ENCODE measurements around the gene ARMS2. TPM values are rescaled to one million over a fixed set of nuclear protein-coding genes. Genes with fewer than 3 reads are reported as not detected.

The ARMS2 gene
- total RNA-seq, 1 experiment from 2014 or later, result not detected

DNA sequence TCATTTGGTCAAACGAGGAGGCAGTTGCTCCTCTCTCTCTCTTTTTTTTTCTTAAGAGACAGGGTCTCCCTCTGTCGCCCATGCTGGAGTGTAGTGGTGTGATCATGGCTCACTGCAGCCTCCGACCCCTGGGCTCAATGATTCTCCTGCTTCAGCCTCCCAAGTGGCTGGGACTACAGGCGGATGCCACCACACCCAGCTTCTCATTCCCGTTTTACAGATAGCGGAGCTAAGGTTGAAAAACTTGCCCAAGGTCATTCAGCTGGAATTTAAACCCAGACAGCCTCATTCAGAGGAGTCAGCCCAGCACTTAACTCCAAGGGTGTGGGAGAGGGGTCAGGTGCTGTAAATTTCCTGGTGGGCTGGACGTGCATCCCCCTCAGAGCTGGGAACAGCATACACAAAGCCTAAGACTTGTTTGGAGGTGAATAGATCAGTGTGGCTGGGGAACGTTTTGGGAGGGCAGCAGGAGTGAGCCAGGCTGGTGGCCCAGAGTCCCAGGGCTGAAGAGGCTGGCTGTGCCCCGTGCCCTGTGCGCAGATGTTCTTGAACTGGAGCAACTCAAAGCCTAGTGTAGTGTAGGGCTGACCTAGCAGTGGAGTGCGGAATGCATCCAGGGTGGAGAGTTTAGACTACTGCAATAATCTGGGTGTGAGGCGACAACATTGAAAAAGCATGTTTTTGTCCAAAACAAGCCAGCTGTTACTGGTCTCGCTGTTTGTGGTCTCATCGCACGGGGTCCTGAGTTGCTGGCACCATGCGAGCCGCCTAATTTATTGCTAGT, 9.2 kb downstream of the ARMS2 start:
- Histone ChIP-seq H4K20me1 (ENCODE audit: insufficient read depth) (no peaks in the 10 kb centered on the region), H2AFZ (no peak overlapping the region), H3K4me3 (no peak overlapping the region), H3K36me3 (ENCODE audit: low read depth) (no peaks in the 10 kb centered on the region), H3K27ac (no peak overlapping the region), H3K79me2 (ENCODE audit: low read depth) (no peaks in the 10 kb centered on the region), H3K9me2 (ENCODE audit: insufficient read depth) (no peaks in the 10 kb centered on the region), H3K27me3 (ENCODE audit: insufficient read depth, low read depth) (peaks cover 13% of the 10 kb centered on the region), H3K4me1 (replicated peaks; ENCODE audit: insufficient read depth) (0 out of 2 replicates have a peak, but pooled peaks cover 3% of the 10 kb centered on the region), H3F3A (ENCODE audit: insufficient read depth, low read depth) (no peaks in the 10 kb centered on the region), H3K4me2 (no peak overlapping the region), H3K9me3 (ENCODE audit: insufficient read depth, low read depth) (no peaks in the 10 kb centered on the region)
- BruUV-seq (replicated peaks), result no TSS peak
- intact Hi-C loops (cut with micrococcal nuclease; ENCODE audit: unreplicated experiment), result no loop called here
- TF ChIP-seq, protein P1, sequence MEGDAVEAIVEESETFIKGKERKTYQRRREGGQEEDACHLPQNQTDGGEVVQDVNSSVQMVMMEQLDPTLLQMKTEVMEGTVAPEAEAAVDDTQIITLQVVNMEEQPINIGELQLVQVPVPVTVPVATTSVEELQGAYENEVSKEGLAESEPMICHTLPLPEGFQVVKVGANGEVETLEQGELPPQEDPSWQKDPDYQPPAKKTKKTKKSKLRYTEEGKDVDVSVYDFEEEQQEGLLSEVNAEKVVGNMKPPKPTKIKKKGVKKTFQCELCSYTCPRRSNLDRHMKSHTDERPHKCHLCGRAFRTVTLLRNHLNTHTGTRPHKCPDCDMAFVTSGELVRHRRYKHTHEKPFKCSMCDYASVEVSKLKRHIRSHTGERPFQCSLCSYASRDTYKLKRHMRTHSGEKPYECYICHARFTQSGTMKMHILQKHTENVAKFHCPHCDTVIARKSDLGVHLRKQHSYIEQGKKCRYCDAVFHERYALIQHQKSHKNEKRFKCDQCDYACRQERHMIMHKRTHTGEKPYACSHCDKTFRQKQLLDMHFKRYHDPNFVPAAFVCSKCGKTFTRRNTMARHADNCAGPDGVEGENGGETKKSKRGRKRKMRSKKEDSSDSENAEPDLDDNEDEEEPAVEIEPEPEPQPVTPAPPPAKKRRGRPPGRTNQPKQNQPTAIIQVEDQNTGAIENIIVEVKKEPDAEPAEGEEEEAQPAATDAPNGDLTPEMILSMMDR (conservative IDR thresholded peaks at IDR 0.05), result no peak
- TF ChIP-seq EZH2 (IDR thresholded peaks at IDR 0.05; ENCODE audit: low read depth), result no peak
- POLR2A ChIA-PET (ENCODE audit: unreplicated experiment), result no interaction called here
- CTCF ChIA-PET, result no interaction called here
- DNase-seq, result no peak

DNA sequence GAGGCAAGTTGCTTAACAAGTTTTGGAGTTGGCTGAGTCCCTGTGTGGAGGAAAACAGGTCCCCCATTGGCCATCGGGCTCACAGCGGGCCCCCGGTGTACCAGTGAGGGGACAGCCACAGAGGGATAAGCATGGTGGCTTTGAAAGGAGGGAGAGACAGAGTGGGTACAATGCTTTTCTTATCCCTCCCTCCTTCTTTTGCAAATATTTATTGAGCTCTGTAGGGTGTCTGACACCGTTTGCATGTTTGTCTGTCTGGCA, 9.7 kb downstream of the ARMS2 start:
- no peaks in the 10 kb centered on the region for H4K20me1 ChIP-seq (ENCODE audit: insufficient read depth)
- no peaks in the 10 kb centered on the region for H3K79me2 ChIP-seq (ENCODE audit: low read depth)
- H3K4me2 ChIP-seq, result no peak overlapping the region
- H3K27me3 ChIP-seq (ENCODE audit: insufficient read depth, low read depth), result peaks cover 13% of the 10 kb centered on the region
- no peaks in the 10 kb centered on the region for H3F3A ChIP-seq (ENCODE audit: insufficient read depth, low read depth)
- no peaks in the 10 kb centered on the region for H3K9me3 ChIP-seq (ENCODE audit: insufficient read depth, low read depth)
- TF ChIP-seq, protein P1 (conservative IDR thresholded peaks at IDR 0.05), result no peak
- no peak for TF ChIP-seq EZH2 (IDR thresholded peaks at IDR 0.05; ENCODE audit: low read depth)
- ChIA-PET POLR2A (ENCODE audit: unreplicated experiment) (no interaction called here), CTCF (no interaction called here)
- 0 out of 2 replicates have a peak, but pooled peaks cover 5% of the 10 kb centered on the region for H3K4me1 ChIP-seq (replicated peaks; ENCODE audit: insufficient read depth)
- no peak for DNase-seq
- H2AFZ ChIP-seq, result no peak overlapping the region
- BruUV-seq (replicated peaks), result no TSS peak
- H3K36me3 ChIP-seq (ENCODE audit: low read depth), result no peaks in the 10 kb centered on the region
- no peak overlapping the region for H3K27ac ChIP-seq
- H3K4me3 ChIP-seq, result no peak overlapping the region
- intact Hi-C loops (cut with micrococcal nuclease; ENCODE audit: unreplicated experiment), result no loop called here
- H3K9me2 ChIP-seq (ENCODE audit: insufficient read depth), result no peaks in the 10 kb centered on the region

DNA sequence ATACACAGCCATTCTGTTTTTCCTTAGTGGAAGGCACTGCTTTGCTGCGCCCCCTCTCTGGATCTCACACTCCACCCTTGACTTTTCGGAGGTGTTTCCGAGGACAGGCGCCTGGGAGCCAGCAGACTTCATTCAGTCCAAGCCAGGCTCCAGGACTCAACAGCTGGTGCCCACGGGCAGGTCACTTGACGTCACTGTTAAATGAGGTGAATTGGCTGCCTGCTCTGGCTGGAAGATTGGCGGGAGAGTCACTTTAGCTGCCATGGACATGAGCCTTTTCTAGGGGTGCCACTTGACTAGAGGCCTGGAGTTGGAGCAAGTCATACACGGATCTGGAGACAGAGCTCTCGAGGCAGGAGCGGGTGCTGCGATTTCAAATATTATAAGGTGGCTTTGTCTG, 10.1 kb downstream of the ARMS2 start:
- DNase-seq, result no peak
- Histone ChIP-seq H3K4me1 (replicated peaks; ENCODE audit: insufficient read depth) (0 out of 2 replicates have a peak, but pooled peaks cover 5% of the 10 kb centered on the region), H3K4me3 (no peak overlapping the region), H3K27ac (no peak overlapping the region), H3K79me2 (ENCODE audit: low read depth) (no peaks in the 10 kb centered on the region), H3K36me3 (ENCODE audit: low read depth) (no peaks in the 10 kb centered on the region), H3K4me2 (no peak overlapping the region), H2AFZ (no peak overlapping the region), H3F3A (ENCODE audit: insufficient read depth, low read depth) (no peaks in the 10 kb centered on the region), H4K20me1 (ENCODE audit: insufficient read depth) (no peaks in the 10 kb centered on the region), H3K27me3 (ENCODE audit: insufficient read depth, low read depth) (peaks cover 13% of the 10 kb centered on the region), H3K9me2 (ENCODE audit: insufficient read depth) (no peaks in the 10 kb centered on the region), H3K9me3 (ENCODE audit: insufficient read depth, low read depth) (no peaks in the 10 kb centered on the region)
- TF ChIP-seq, protein P1 (conservative IDR thresholded peaks at IDR 0.05), result no peak
- ChIA-PET POLR2A (ENCODE audit: unreplicated experiment) (no interaction called here), CTCF (no interaction called here)
- BruUV-seq (replicated peaks), result no TSS peak
- intact Hi-C loops (cut with micrococcal nuclease; ENCODE audit: unreplicated experiment), result no loop called here
